G401 (cell line): ENCODE results near the gene PGLYRP4. TPM values are rescaled to one million over a fixed set of nuclear protein-coding genes. Genes with fewer than 3 reads are reported as not detected.
"Not testable (repeated sequence)": the region's sequence is repeated elsewhere in the genome, so short reads cannot be mapped to it uniquely, and the experiment has no call there.

ENCODE experiments used
- DNase-seq: peaks from one replicate; pipeline ENCODE4 v3.0.0-alpha.2; 2015; ENCODE audit warnings: low spot score
- in situ Hi-C: cut with HindIII; loops from 2 replicates; pipeline ENCODE4 v1.10.0; 2016; ENCODE audit warnings: low sequenced_read_pairs, mixed read lengths
- total RNA-seq: library from RNA; depleted of rRNA; stranded (reverse); fragments of >200 nt; shearing (Covaris generic); gene quantifications from 2 replicates; pipeline ENCODE4 v1.2.3, GENCODE V29; 2014

Gene PGLYRP4
- total RNA-seq, 1 experiment from 2014 or later, result not detected

DNA sequence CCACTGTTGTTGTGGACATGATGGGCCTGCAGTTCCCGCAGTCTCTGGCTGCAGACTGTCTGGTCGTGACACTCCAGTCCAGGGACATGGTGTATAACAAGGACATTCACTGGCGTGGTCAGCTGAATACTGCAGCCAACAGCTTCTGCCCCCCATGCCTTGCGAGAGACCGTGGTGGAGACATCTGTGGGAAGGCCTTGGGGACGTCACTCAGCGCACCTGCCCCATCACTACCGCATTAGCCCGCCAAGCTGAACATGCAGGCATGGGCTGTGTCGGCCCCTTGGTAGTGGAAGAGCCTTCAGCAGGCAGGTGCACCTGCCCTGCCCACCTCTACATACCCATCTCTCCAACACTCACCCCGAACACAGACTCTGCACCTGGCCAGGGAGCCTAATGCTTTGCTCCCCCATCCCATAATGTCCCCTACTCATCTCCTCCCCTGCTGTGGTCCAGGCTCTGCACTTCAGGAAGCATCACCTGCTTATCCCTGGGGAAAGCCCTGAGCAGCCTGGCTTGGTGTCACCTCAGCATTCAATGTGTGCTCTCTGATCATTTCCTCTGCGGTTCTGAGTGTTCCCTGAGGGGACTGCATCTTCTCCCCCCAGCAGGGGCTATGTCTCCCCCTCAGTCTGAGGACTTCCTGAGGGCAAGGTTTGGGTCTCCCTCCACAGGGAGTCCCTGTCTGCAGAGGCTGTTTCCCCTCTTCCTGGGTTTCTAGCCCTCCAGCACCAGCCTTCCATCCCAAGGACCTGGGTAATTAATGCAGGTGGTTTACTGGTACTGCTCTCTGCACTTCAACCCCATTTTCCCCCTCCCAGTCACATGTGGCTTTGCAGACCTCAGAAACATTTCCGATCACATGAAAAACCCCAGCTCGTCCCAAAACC, 3.2 kb downstream of the PGLYRP4 start:
- in situ Hi-C loops, result no loop called here
- no peak for DNase-seq

DNA sequence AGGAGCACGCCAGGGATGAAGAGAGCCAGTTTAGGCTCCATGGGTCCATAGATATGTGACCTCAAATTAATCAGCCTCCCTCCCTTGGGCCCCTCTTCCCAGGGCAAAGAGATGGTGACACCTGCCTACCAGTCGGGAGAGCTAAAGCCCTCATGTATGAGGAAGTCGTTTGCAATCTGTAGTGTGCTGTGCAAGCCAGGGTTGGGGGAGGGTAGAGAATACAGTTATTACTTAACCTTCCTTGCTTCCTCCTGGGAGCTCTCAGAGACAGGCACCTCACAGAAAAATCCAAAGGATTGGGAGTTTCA, 4.0 kb downstream of the PGLYRP4 start:
- in situ Hi-C loops, result no loop called here
- no peak for DNase-seq

DNA sequence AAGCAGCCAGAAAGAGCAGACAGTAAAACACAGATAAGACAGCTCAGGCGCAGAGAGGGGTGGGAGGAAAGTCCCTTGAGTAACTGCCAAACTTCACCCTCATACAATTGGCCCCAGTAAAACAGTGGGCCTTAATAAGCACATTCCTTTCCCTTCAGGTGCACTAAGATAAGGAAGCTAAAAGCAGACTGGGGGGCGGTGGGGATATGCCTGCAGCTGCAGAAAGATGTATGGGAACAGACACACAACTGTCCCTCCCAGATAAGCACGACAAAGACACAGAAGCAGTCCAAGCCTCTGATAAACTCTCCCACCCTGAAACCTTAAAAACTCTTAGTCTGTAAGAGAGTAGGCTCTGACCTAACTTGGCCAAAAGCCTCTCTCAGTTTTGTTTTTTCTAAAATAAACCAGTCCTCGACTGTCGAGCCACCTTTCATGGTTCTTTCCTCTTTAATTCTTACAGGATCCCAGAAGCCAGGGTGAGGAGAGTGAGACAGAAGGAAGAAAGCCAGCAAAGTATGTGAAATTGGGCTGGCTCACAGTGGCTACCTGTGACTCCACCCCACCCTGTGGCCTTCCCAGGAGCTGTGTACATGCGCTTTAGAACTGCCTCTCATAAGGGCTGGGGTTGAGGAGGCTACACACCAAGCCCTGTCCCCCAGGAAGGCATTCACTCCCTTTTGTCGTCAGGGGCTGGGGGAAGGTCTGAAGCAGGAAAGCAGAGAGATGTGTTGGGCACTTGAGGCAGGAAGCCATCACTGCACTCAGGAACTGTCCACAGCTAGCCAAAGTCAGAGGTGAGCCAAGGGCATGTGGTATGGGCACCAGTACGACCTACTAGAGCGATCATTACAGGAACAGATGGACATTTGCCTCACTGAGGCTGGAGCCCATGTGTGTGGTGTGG, 4.6 kb downstream of the PGLYRP4 start:
- in situ Hi-C loops, result no loop called here
- no peak for DNase-seq

DNA sequence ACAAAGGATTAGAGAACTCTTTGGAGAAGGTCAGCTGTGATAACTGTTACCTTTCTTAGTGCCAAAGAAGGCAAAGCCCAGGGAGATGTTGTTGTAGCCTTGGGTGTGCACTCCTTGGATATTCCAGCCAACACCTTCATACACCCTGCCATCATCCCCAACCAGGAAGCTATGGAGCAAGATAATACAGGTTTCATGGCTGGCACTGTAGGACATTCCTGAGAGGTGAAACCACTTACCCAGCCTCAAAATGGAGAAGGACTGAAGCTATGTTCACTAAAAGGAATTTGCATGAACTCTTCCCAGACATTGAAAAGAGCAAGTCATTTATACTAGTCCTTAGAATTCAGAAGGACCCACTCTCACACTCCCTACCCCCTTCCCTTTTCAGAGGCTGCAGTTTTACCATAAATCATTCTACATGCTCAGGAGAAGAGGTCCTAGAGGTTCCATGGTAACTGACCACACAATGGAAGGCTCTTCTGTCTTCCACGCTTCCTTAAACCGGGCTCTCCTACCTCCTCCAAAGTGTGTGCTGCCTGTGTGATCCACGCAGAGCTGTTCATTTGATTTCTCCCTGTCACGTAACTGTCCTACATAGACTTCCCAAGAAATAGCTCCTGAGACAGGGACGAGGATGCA, 5.5 kb downstream of the PGLYRP4 start:
- in situ Hi-C loops, result no loop called here
- no peak for DNase-seq

DNA sequence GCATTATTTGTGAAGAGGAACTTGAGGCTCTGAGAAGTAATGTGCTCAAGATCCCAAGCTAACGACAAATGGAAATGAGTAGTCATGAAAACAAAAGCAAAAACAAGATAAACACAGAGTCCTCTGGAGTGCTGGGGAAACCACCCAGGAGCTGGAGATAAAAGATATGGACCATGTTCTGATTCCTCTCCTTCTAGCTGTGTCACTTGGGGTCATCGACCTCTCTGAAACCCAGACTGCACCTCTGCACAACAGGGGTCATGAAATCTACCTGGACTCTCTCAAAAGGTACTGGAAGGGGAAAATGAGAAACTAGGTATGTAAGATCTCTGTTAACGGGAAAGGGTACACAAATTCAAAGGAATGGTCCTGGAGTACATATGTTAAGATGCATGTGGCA, 6.5 kb downstream of the PGLYRP4 start:
- DNase-seq, result no peak
- in situ Hi-C loops, result no loop called here

- DNase-seq, result no peak
- in situ Hi-C loops, result no loop called here
Measured at GRCh38 chr1:153341431-153341934, 7.2 kb downstream of the PGLYRP4 start.

- DNase-seq, result no peak
- in situ Hi-C loops, result no loop called here
Measured at GRCh38 chr1:153340356-153340755, 8.3 kb downstream of the PGLYRP4 start.

DNA sequence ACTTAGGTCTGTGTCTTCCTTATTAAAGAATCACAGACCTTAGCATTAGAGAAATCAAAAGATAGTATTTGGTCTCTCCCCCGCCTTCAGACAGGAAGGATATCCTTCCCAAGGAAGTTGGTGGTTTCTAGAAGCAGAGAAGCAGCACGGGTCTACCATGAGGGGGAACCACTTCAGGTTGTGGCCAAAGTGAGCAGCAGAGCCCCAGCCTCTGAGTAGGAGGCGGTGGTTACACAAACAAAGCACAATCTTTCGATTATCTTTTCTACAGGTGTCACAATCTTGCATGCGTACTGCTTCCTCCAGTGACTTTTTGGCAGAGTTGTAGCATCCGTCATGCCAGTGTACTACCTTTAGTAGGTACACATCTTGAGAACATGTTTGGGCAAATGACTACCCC, 8.8 kb downstream of the PGLYRP4 start:
- no peak for DNase-seq
- in situ Hi-C loops, result no loop called here

GRCh38 chr1:153337980-153338853, 10.4 kb downstream of the PGLYRP4 start:
- in situ Hi-C loops, result no loop called here
- no peak for DNase-seq

DNA sequence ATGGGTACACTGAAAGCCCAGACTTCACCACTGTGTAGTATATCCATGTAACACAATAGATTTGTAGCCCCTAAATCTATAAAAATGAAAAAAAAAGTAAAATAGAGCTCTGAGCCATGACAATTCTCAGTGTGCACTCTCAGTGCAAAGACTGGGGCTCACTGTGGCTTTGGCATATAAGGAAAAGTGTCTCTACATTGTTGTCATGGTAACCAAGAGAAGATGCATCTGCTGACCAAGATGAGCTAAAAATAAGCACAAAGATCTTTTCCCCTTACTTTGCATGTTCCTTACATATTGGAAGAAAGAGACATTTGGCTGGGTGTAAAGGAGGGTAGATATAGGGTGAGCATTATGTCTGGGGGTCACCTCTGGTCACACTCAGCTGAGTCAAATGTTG, 12.0 kb downstream of the PGLYRP4 start:
- in situ Hi-C loops, result no loop called here

DNA sequence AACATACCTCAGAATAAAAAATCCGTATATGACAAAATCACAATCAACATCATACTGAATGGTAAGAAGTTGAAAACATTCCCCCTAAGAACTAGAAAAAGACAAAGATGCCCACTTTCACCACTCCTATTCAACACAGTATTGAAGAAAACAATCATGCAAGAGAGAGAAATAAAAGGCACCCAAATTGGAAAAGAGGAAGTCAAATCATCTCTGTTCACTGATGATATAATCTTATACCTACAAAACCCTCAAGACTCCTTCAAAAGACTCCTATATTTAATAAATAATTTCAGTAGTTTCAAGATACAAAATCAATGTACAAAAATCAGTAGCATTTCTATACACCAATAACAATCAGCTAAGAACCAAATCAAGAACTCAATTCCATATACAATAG, 14.7 kb downstream of the PGLYRP4 start:
- in situ Hi-C loops, result no loop called here
- no peak for DNase-seq

More for the DNA sequence above, 12.0 kb downstream of the PGLYRP4 start:
- no peak for DNase-seq

DNA sequence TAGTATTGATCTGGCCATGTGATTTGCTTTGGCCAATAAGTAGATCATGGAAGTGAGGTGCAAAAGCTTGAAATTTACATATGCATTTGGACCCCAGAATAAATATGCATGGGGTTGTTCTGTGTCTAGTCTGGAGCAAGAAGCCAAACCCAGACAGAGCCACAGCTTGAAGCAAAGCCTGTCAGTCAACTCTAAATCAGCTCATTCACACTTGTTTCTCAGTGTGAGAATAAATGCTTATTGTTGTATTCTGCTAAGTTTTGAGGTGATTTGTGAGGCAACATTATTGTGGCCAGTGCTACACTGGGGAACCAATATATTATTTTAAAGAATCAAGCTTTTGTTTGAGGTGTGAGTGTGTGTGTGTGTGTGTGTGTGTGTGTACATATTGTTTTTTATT, 23.7 kb downstream of the PGLYRP4 start:
- in situ Hi-C loops, result no loop called here
- no peak for DNase-seq

- no peak for DNase-seq
- in situ Hi-C loops, result no loop called here
Measured at GRCh38 chr1:153322568-153322967, 26.1 kb downstream of the PGLYRP4 start.

DNA sequence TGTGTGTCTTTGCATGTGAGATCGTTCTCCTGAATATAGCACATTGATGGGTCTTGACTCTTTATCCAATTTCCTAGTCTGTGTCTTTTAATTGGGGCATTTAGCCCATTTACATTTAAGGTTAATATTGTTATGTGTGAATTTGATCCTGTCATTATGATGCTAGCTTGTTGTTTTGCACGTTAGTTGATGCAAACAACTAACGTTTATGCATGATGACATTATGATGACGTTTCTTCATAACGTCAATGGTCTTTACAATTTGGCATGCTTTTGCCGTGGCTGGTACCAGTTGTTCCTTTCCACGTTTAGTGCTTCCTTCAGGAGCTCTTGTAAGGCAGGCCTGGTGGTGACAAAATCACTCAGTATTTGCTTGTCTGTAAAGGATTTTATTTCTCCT, 30.5 kb downstream of the PGLYRP4 start:
- DNase-seq, in situ Hi-C loops: not testable (repeated sequence)

DNA sequence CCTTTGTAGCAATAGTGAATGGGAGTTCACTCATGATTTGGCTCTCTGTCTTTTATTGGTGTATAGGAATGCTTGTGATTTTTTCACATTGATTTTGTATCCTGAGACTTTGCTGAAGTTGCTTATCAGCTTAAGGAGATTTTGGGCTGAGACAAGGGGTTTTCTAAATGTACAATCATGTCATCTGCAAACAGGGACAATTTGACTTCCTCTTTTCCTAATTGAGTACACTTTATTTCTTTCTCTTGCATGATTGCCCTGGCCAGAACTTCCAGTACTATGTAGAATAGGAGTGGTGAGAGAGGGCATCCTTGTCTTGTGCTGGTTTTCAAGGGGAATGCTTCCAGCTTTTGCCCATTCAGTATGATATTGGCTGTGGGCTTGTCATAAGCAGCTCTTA, 32.6 kb downstream of the PGLYRP4 start:
- in situ Hi-C loops, DNase-seq: not testable (repeated sequence)

GRCh38 chr1:153314388-153314787, 34.3 kb downstream of the PGLYRP4 start:
- DNase-seq, in situ Hi-C loops: not testable (repeated sequence)

GRCh38 chr1:153313288-153313687, 35.4 kb downstream of the PGLYRP4 start:
- in situ Hi-C loops, result no loop called here
- no peak for DNase-seq

GRCh38 chr1:153312570-153313186, 36.0 kb downstream of the PGLYRP4 start, which contains the start of gene PGLYRP3:
Gene PGLYRP3 (minus strand): TSS chr1:153312952. CDS start chr1:153310665, 2,287 bp downstream.
- DNase-seq, result no peak
- in situ Hi-C loops, result no loop called here
